SK-N-SH (cell line): Measurements from ENCODE around the gene CDH4.

Experiments
- ELF1 ChIP-seq: IDR thresholded peaks from 2 replicates; pipeline ENCODE4 v1.4.0; 2012
- NFIC ChIP-seq: IDR thresholded peaks from 2 replicates; pipeline ENCODE4 v1.4.0; 2012; ENCODE audit warnings: borderline replicate concordance
- NRF1 ChIP-seq: IDR thresholded peaks from 2 replicates; pipeline ENCODE4 v1.6.1; 2012; ENCODE audit warnings: low read depth, mild to moderate bottlenecking, low read length
- POLR2AphosphoS5 ChIP-seq: IDR thresholded peaks from 2 replicates; pipeline ENCODE4 v1.6.1; 2012; ENCODE audit warnings: low read depth, low read length
- RFX5 ChIP-seq: IDR thresholded peaks from 2 replicates; pipeline ENCODE4 v1.6.1; 2012; ENCODE audit warnings: mild to moderate bottlenecking, improper control_type of control experiment, low read length
- TAF1 ChIP-seq: IDR thresholded peaks from 2 replicates; pipeline ENCODE4 v1.6.1; 2012; ENCODE audit warnings: low read depth, mild to moderate bottlenecking, low read length, moderate library complexity, borderline replicate concordance
- TCF12 ChIP-seq: IDR thresholded peaks from 2 replicates; pipeline ENCODE4 v1.4.0; 2012
- TEAD4 ChIP-seq: IDR thresholded peaks from 2 replicates; pipeline ENCODE4 v1.4.0; 2012; ENCODE audit warnings: mild to moderate bottlenecking, borderline replicate concordance; ENCODE audit not compliant: insufficient read depth
- TF ChIP-seq, protein P1 (sequence below): fragments of 200-600 bp; sonication (generic); IDR thresholded peaks from 2 replicates; pipeline ENCODE4 v1.6.1; 2017; ENCODE audit warnings: antibody characterized with exemption, mild to moderate bottlenecking, moderate library complexity
- TF ChIP-seq, protein P2 (sequence below): IDR thresholded peaks from 2 replicates; pipeline ENCODE4 v1.4.0; 2012; ENCODE audit warnings: low read depth, borderline replicate concordance

DNA sequence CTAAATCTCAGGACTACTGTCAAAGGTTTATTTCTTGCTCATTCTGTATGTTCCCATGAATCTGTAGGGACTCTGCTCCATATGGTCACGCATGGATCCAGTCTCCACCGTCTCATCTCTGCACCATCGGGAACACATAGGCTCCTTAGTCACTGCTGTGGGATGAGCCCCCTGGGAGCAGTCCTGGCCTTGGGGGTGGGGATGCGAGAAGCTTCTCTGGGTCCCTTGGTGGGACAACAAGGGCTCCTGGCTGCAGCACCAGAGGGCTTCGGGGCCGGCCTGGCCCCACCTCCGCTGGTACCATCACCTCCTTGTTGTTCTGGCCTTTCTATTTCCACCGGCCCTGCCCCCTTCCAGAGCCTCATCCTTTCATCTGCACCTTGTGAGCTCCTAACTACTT is 148.4 kb downstream of the CDH4 start:
- TF ChIP-seq TEAD4 (no peak), NFIC (no peak), RFX5 (no peak), POLR2AphosphoS5 (no peak), TCF12 (no peak), TAF1 (no peak), ELF1 (no peak), NRF1 (no peak)
- TF ChIP-seq, protein P1, sequence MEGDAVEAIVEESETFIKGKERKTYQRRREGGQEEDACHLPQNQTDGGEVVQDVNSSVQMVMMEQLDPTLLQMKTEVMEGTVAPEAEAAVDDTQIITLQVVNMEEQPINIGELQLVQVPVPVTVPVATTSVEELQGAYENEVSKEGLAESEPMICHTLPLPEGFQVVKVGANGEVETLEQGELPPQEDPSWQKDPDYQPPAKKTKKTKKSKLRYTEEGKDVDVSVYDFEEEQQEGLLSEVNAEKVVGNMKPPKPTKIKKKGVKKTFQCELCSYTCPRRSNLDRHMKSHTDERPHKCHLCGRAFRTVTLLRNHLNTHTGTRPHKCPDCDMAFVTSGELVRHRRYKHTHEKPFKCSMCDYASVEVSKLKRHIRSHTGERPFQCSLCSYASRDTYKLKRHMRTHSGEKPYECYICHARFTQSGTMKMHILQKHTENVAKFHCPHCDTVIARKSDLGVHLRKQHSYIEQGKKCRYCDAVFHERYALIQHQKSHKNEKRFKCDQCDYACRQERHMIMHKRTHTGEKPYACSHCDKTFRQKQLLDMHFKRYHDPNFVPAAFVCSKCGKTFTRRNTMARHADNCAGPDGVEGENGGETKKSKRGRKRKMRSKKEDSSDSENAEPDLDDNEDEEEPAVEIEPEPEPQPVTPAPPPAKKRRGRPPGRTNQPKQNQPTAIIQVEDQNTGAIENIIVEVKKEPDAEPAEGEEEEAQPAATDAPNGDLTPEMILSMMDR: no peak
- TF ChIP-seq, protein P2, sequence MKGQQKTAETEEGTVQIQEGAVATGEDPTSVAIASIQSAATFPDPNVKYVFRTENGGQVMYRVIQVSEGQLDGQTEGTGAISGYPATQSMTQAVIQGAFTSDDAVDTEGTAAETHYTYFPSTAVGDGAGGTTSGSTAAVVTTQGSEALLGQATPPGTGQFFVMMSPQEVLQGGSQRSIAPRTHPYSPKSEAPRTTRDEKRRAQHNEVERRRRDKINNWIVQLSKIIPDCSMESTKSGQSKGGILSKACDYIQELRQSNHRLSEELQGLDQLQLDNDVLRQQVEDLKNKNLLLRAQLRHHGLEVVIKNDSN: no peak
